Gastrocnemius medialis (tissue), 4 donors: ENCODE measurements around the gene MSI2.

Experiments
- POLR2A ChIP-seq, 2 donors: fragments of 450-650 bp; IDR thresholded peaks; one replicate each; pipeline ENCODE4 v1.6.1; 2017; ENCODE audit warnings: antibody characterized with exemption in 2 of 2, mild to moderate bottlenecking in 2 of 2, moderate library complexity in 2 of 2
- TF ChIP-seq, protein P1 (sequence below), 5 experiments: fragments of 450-650 bp in 3 of 5; fragments of 200-600 bp in 2 of 5; sonication (generic) in 2 of 5; IDR thresholded peaks in 4 of 5; conservative IDR thresholded peaks in 1 of 5; 1 replicate in 4 of 5; 2 replicates in 1 of 5; pipeline ENCODE4 v1.5.1; 2016 to 2019; ENCODE audit warnings: antibody characterized with exemption in 5 of 5, mild to moderate bottlenecking in 3 of 5, moderate library complexity in 3 of 5

DNA sequence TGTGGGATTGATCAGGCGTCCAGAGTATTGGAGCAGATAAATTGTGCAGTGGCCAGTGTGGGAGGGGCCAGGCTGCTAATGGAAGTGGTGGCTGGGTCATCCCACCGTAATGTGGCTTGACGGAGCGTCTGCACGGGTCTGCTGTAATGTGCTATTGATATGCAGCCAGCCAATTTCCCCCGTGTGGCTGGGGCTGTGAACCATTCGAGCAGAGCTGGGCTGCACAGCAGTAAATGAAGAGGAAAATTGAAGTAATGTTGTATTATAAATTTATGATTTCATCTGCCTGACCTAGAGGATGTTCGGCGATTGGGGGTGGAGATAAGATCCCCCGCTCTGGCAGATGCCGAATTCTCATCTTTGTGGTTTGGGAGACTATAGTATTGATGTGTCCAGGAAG lies 367.3 kb downstream of the MSI2 start:
- no peak for TF ChIP-seq POLR2A (IDR thresholded peaks at IDR 0.05)
- TF ChIP-seq, protein P1, sequence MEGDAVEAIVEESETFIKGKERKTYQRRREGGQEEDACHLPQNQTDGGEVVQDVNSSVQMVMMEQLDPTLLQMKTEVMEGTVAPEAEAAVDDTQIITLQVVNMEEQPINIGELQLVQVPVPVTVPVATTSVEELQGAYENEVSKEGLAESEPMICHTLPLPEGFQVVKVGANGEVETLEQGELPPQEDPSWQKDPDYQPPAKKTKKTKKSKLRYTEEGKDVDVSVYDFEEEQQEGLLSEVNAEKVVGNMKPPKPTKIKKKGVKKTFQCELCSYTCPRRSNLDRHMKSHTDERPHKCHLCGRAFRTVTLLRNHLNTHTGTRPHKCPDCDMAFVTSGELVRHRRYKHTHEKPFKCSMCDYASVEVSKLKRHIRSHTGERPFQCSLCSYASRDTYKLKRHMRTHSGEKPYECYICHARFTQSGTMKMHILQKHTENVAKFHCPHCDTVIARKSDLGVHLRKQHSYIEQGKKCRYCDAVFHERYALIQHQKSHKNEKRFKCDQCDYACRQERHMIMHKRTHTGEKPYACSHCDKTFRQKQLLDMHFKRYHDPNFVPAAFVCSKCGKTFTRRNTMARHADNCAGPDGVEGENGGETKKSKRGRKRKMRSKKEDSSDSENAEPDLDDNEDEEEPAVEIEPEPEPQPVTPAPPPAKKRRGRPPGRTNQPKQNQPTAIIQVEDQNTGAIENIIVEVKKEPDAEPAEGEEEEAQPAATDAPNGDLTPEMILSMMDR (IDR thresholded peaks at IDR 0.05 in 4 of 5, conservative IDR thresholded peaks at IDR 0.05 in 1 of 5) = no peak
